ENCODE measurements around the gene GFRA1.

GFRA1 gene

GRCh38 chr10:116251602-116252395 is 21.2 kb downstream of the GFRA1 start:
- no peak overlapping the region for H3K4me3 ChIP-seq (ENCODE audit: low read depth in 1 of 2, low read length in 2 of 2)
- TF ChIP-seq EZH2 (IDR thresholded peaks at IDR 0.05; ENCODE audit: borderline replicate concordance, low read depth, low read length, severe bottlenecking) (no peak), CTCF (IDR thresholded peaks at IDR 0.05; ENCODE audit: borderline replicate concordance, extremely low read depth, low read length, poor library complexity, severe bottlenecking) (no peak)
- H3K27ac ChIP-seq (ENCODE audit: low read length) = no peak overlapping the region
- ATAC-seq (ENCODE audit: insufficient read depth, low read depth) (no peak), DNase-seq (no peak)
- H3K36me3 ChIP-seq (ENCODE audit: insufficient read depth, low read length) = no peaks in the 10 kb centered on the region
- no peak overlapping the region for H2AFZ ChIP-seq (ENCODE audit: low read depth, low read length)
- no peak overlapping the region for H3K4me2 ChIP-seq (ENCODE audit: insufficient read depth, low read length)
- H3K27me3 ChIP-seq (ENCODE audit: insufficient read depth, low read length, poor library complexity) = no peaks in the 10 kb centered on the region
- H3K9ac ChIP-seq (ENCODE audit: low read depth, low read length) = no peak overlapping the region
- H4K20me1 ChIP-seq (ENCODE audit: insufficient read depth, low read length) = no peaks in the 10 kb centered on the region
- no peaks in the 10 kb centered on the region for H3K4me1 ChIP-seq (ENCODE audit: insufficient read depth, low read length)
- no peaks in the 10 kb centered on the region for H3K79me2 ChIP-seq (ENCODE audit: insufficient read depth, low read length)
- H3K9me3 ChIP-seq (ENCODE audit: insufficient read depth, low read length, severe bottlenecking) = no peaks in the 10 kb centered on the region

- no peak overlapping the region for H3K4me3 ChIP-seq (ENCODE audit: low read depth in 1 of 2, low read length in 2 of 2)
- ATAC-seq (ENCODE audit: insufficient read depth, low read depth) (no peak), DNase-seq (no peak)
- no peak overlapping the region for H3K27ac ChIP-seq (ENCODE audit: low read length)
- no peaks in the 10 kb centered on the region for H3K36me3 ChIP-seq (ENCODE audit: insufficient read depth, low read length)
- H3K9me3 ChIP-seq (ENCODE audit: insufficient read depth, low read length, severe bottlenecking) = no peaks in the 10 kb centered on the region
- no peak overlapping the region for H2AFZ ChIP-seq (ENCODE audit: low read depth, low read length)
- H3K79me2 ChIP-seq (ENCODE audit: insufficient read depth, low read length) = no peaks in the 10 kb centered on the region
- no peaks in the 10 kb centered on the region for H3K27me3 ChIP-seq (ENCODE audit: insufficient read depth, low read length, poor library complexity)
- TF ChIP-seq EZH2 (IDR thresholded peaks at IDR 0.05; ENCODE audit: borderline replicate concordance, low read depth, low read length, severe bottlenecking) (no peak), CTCF (IDR thresholded peaks at IDR 0.05; ENCODE audit: borderline replicate concordance, extremely low read depth, low read length, poor library complexity, severe bottlenecking) (no peak)
- no peak overlapping the region for H3K9ac ChIP-seq (ENCODE audit: low read depth, low read length)
- no peaks in the 10 kb centered on the region for H4K20me1 ChIP-seq (ENCODE audit: insufficient read depth, low read length)
- no peaks in the 10 kb centered on the region for H3K4me1 ChIP-seq (ENCODE audit: insufficient read depth, low read length)
- no peak overlapping the region for H3K4me2 ChIP-seq (ENCODE audit: insufficient read depth, low read length)
Measured at GRCh38 chr10:116247691-116248090, 25.3 kb downstream of the GFRA1 start.

- H2AFZ ChIP-seq (ENCODE audit: low read depth, low read length) = no peak overlapping the region
- H3K9ac ChIP-seq (ENCODE audit: low read depth, low read length) = no peak overlapping the region
- no peak for TF ChIP-seq CTCF (IDR thresholded peaks at IDR 0.05; ENCODE audit: borderline replicate concordance, extremely low read depth, low read length, poor library complexity, severe bottlenecking)
- no peak overlapping the region for H3K4me3 ChIP-seq (ENCODE audit: low read depth in 1 of 2, low read length in 2 of 2)
- no peaks in the 10 kb centered on the region for H3K9me3 ChIP-seq (ENCODE audit: insufficient read depth, low read length, severe bottlenecking)
- no peaks in the 10 kb centered on the region for H3K27me3 ChIP-seq (ENCODE audit: insufficient read depth, low read length, poor library complexity)
- H3K79me2 ChIP-seq (ENCODE audit: insufficient read depth, low read length) = no peaks in the 10 kb centered on the region
- H3K4me1 ChIP-seq (ENCODE audit: insufficient read depth, low read length) = no peaks in the 10 kb centered on the region
- H4K20me1 ChIP-seq (ENCODE audit: insufficient read depth, low read length) = no peaks in the 10 kb centered on the region
- no peak for ATAC-seq (ENCODE audit: insufficient read depth, low read depth)
- DNase-seq = no peak
- no peak overlapping the region for H3K4me2 ChIP-seq (ENCODE audit: insufficient read depth, low read length)
- no peak overlapping the region for H3K27ac ChIP-seq (ENCODE audit: low read length)
- H3K36me3 ChIP-seq (ENCODE audit: insufficient read depth, low read length) = no peaks in the 10 kb centered on the region
Measured at GRCh38 chr10:116246263-116246662, 26.7 kb downstream of the GFRA1 start.
